Fibroblast of mammary gland (primary cell): ENCODE data around the gene PEX11A.

Source experiments
- DNase-seq: peaks from one replicate; pipeline ENCODE4 v3.0.0-alpha.2; 2010; ENCODE audit warnings: low read depth
- H3K4me3 ChIP-seq: 2 replicates; pipeline ENCODE4 v1.5.1; 2011; ENCODE audit warnings: low read depth, mild to moderate bottlenecking, low read length, moderate library complexity; ENCODE audit not compliant: control insufficient read depth
- TF ChIP-seq, protein P1 (sequence below): conservative IDR thresholded peaks from 2 replicates; pipeline ENCODE4 v1.5.1; 2011; ENCODE audit warnings: low read depth, low read length, inconsistent platforms; ENCODE audit not compliant: control insufficient read depth, insufficient read depth

Gene PEX11A

DNA sequence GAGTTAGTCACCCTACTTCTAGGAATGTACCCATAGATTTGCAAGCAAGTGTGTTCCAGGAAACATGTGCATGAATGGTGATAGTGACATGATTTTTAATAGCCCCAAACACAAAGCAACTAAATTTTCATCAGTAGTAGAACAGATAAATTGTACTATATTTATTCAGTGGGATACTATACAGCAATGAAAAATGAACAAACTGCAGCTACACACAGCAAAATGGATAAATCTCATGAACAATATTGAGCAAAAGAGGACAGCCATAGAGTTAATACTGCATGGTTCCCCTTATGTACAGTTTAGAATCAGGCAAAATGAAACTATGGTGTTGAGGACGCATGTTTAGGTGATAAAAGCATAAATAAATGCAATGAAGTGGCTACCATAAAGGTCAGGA lies 34.5 kb upstream of the PEX11A start:
- TF ChIP-seq, protein P1, sequence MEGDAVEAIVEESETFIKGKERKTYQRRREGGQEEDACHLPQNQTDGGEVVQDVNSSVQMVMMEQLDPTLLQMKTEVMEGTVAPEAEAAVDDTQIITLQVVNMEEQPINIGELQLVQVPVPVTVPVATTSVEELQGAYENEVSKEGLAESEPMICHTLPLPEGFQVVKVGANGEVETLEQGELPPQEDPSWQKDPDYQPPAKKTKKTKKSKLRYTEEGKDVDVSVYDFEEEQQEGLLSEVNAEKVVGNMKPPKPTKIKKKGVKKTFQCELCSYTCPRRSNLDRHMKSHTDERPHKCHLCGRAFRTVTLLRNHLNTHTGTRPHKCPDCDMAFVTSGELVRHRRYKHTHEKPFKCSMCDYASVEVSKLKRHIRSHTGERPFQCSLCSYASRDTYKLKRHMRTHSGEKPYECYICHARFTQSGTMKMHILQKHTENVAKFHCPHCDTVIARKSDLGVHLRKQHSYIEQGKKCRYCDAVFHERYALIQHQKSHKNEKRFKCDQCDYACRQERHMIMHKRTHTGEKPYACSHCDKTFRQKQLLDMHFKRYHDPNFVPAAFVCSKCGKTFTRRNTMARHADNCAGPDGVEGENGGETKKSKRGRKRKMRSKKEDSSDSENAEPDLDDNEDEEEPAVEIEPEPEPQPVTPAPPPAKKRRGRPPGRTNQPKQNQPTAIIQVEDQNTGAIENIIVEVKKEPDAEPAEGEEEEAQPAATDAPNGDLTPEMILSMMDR = no peak
- no peak for DNase-seq
- no peak overlapping the region for H3K4me3 ChIP-seq

DNA sequence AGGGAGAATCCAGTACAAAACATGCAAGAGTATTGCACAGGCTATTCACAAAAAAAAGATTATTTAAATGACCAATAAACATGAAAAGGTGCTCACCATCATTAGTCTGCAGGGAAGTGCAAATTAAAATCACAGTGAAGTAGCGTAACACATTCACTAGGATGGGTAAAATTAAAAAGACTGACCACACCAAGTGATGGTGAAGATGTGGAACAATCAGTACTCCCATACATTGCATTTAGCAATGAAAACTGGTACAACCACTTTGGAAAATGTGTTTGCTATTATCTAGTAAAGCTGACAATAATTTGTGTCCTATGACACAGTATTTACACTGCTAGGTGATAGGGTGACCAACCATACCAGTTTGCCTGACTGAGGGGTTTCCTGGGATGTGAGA lies 34.1 kb upstream of the PEX11A start:
- no peak for DNase-seq
- TF ChIP-seq, protein P1 = no peak
- no peak overlapping the region for H3K4me3 ChIP-seq

DNA sequence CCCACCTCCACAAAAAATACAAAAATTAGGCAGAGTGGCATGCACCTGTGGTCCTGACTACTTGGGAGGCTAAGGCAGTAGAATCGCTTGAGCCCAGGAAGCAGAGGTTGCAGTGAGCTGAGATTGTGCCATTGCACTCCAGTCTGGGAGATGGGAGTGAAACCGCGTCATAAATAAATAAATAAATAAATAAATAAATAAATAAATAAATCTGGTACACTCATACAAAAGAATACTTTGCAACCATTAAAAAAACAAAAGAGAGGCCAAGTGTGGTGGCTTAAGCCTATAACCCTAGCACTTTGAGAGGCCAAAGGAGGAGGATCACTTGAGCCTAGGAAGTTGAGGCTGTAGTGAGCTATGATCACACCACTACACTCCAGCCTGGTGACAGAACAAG lies 32.5 kb upstream of the PEX11A start:
- TF ChIP-seq, protein P1 = no peak
- DNase-seq = no peak
- H3K4me3 ChIP-seq = no peak overlapping the region

DNA sequence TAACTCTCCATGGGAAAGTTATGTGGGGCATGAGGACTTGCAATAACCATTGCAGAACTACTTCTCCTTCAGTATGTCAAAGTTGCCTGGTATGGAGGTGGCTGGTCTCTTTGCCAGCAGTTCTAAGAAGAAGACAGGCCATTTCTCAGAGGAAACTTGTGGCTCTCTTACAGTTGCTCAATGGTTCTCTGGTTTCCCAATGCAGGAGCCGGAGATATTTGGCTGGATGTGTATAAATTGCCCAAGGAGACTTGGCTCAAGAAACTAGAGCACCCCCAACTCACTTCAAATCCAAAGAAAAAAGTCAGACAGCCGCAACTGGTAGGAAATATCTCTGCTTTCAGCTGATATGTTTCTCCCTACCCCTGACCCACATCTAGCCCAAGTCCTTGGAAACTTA lies 24.2 kb upstream of the PEX11A start:
- no peak overlapping the region for H3K4me3 ChIP-seq
- TF ChIP-seq, protein P1 = no peak
- no peak for DNase-seq

DNA sequence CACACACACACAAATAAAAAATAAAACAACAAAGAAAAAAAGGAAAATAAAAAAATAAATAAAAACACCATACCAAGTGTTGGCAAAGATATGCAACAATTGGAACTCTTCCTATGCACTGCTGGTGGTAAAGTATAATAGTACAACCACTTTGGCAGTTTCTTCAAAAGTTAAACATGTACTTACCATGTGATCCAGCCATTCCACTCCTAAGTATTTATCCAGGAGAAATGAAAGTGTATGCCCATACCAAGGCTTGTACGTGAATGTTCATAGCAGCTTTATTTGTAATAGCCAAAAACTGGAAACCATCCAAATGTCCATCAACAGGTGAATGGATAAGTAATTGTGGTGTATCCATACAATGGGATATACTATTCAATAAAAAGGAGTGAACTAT lies 17.0 kb upstream of the PEX11A start:
- H3K4me3 ChIP-seq = no peak overlapping the region
- TF ChIP-seq, protein P1 = no peak
- no peak for DNase-seq

DNA sequence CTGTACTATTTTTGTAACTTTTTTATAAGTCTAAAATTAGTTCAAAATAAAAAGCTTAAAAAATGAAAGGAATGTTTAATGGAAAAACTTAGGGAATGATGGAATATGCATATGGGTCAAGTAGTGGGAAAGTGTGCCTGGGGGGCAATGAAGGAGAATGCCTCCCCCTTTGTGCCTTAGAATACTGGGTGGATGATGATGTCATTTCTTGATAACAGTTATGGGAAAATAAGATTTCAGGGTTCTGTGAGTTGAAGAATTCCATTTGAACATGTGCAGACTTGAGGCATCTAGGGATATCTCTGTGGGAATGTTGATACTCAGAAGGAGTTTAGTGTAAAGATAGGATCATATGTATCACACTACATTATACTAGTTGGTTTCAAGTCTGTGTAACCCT lies 13.9 kb upstream of the PEX11A start:
- H3K4me3 ChIP-seq = no peak overlapping the region
- TF ChIP-seq, protein P1 = no peak
- DNase-seq = no peak

DNA sequence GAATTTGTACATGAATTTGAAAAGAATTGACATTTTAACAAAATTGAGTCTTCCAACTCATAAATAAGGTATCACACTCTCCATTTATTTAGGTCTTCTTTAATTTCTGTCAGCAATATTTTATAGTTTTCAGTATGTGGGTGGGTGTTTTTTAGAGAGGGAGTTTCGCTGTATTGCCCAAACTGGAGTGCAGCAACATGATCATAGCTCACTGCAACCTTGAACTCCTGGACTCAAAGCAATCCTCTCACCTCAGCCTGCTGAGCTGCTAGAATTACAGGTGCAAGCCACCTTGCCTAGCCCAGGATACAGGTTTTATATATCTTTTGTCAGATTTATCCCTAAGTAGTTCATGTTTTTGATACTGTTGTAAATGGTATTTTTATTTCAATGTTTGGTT lies 4.6 kb upstream of the PEX11A start:
- no peak for DNase-seq
- TF ChIP-seq, protein P1 = no peak
- H3K4me3 ChIP-seq = no peak overlapping the region
